Stimulated activated CD4-positive, alpha-beta T cell treated with anti-CD3 and anti-CD28 coated beads, Interleukin-2, amount 100 ng/mL, for 48 hours (primary cell): ENCODE results near the gene COPS3.
"Not testable (repeated sequence)": the region's sequence is repeated elsewhere in the genome, so short reads cannot be mapped to it uniquely, and the experiment has no call there.

Source experiments
- DNase-seq, 2 donors: peaks; one replicate each; pipeline ENCODE4 v3.0.0-alpha.2; 2020

The COPS3 gene

GRCh38 chr17:17301659-17302058 is 20.6 kb upstream of the COPS3 start:
- DNase-seq: not testable (repeated sequence)

GRCh38 chr17:17300624-17301568 is 19.9 kb upstream of the COPS3 start:
- DNase-seq: peak in 1 of 2 donors; percentile 44

GRCh38 chr17:17298108-17298507 is 17.1 kb upstream of the COPS3 start:
- DNase-seq: no peak

GRCh38 chr17:17297217-17297616 is 16.2 kb upstream of the COPS3 start:
- no peak for DNase-seq

- no peak for DNase-seq
These were observed 14.1 kb upstream of the COPS3 start for GRCh38 chr17:17295141-17295540.

GRCh38 chr17:17289701-17290100 is 8.7 kb upstream of the COPS3 start:
- no peak for DNase-seq

GRCh38 chr17:17289086-17289485 is 8.0 kb upstream of the COPS3 start:
- DNase-seq: no peak

GRCh38 chr17:17285951-17286350 is 4.9 kb upstream of the COPS3 start:
- no peak for DNase-seq

GRCh38 chr17:17279316-17279715 is 1.7 kb downstream of the COPS3 start:
- DNase-seq: no peak

GRCh38 chr17:17277431-17277830 is 3.6 kb downstream of the COPS3 start:
- DNase-seq: not testable (repeated sequence)

- no peak for DNase-seq
These were observed 5.1 kb downstream of the COPS3 start for GRCh38 chr17:17275971-17276370.

- DNase-seq: peak; percentile 13 to 18
These were observed 10.9 kb downstream of the COPS3 start for GRCh38 chr17:17269926-17270773.

GRCh38 chr17:17264430-17264829 is 16.6 kb downstream of the COPS3 start:
- no peak for DNase-seq

GRCh38 chr17:17258998-17259397 is 22.0 kb downstream of the COPS3 start:
- DNase-seq: no peak

GRCh38 chr17:17258011-17258410 is 23.0 kb downstream of the COPS3 start:
- no peak for DNase-seq

- DNase-seq: no peak
These were observed 24.7 kb downstream of the COPS3 start for GRCh38 chr17:17256316-17256715.

GRCh38 chr17:17255689-17256088 is 25.4 kb downstream of the COPS3 start:
- DNase-seq: not testable (repeated sequence)

GRCh38 chr17:17254036-17254435 is 27.0 kb downstream of the COPS3 start:
- no peak for DNase-seq

- DNase-seq: no peak
These were observed 27.6 kb downstream of the COPS3 start for GRCh38 chr17:17253406-17253805.

GRCh38 chr17:17252149-17252661 is 28.8 kb downstream of the COPS3 start:
- DNase-seq: no peak

- no peak for DNase-seq
These were observed 34.2 kb downstream of the COPS3 start for GRCh38 chr17:17246879-17247278.

GRCh38 chr17:17243163-17243562 is 37.9 kb downstream of the COPS3 start:
- DNase-seq: no peak

GRCh38 chr17:17242246-17242645 is 38.8 kb downstream of the COPS3 start:
- DNase-seq: no peak

- DNase-seq: no peak
These were observed 39.4 kb downstream of the COPS3 start for GRCh38 chr17:17241656-17242055.
